Fibroblast of gingiva (primary cell): ENCODE results near the gene EID1.
"Not testable (repeated sequence)": the region's sequence is repeated elsewhere in the genome, so short reads cannot be mapped to it uniquely, and the experiment has no call there.

Source experiments
- DNase-seq: peaks from one replicate; pipeline ENCODE4 v3.0.0-alpha.2; 2011; ENCODE audit warnings: low read depth

The EID1 gene

GRCh38 chr15:48877630-48878595, at the start of gene EID1:
Gene EID1 (plus strand): TSS chr15:48878134. CDS start chr15:48878177, 43 bp downstream.
- DNase-seq, result peak; percentile 95

- no peak for DNase-seq
These were observed 49.5 kb upstream of the EID1 start for GRCh38 chr15:48828471-48828870.

GRCh38 chr15:48828906-48829305, 49.0 kb upstream of the EID1 start:
- DNase-seq, result no peak

GRCh38 chr15:48832648-48833047, 45.3 kb upstream of the EID1 start:
- no peak for DNase-seq

- DNase-seq, result no peak
These were observed 44.3 kb upstream of the EID1 start for GRCh38 chr15:48833526-48834239.

GRCh38 chr15:48834756-48835155, 43.2 kb upstream of the EID1 start:
- DNase-seq, result no peak

GRCh38 chr15:48842501-48842900, 35.4 kb upstream of the EID1 start:
- no peak for DNase-seq

GRCh38 chr15:48845123-48845522, 32.8 kb upstream of the EID1 start:
- no peak for DNase-seq

- no peak for DNase-seq
These were observed 27.3 kb upstream of the EID1 start for GRCh38 chr15:48850648-48851047.

GRCh38 chr15:48851956-48852355, 26.0 kb upstream of the EID1 start:
- no peak for DNase-seq

- not testable (repeated sequence) for DNase-seq
These were observed 23.5 kb upstream of the EID1 start for GRCh38 chr15:48854434-48854833.

- DNase-seq, result peak; percentile 64
These were observed 22.2 kb upstream of the EID1 start for GRCh38 chr15:48855501-48856440.

GRCh38 chr15:48856942-48857341, 21.0 kb upstream of the EID1 start:
- peak; percentile 78 for DNase-seq

- DNase-seq, result peak; percentile 81
These were observed 19.5 kb upstream of the EID1 start for GRCh38 chr15:48858401-48858800.

GRCh38 chr15:48859426-48859825, 18.5 kb upstream of the EID1 start:
- DNase-seq, result no peak

GRCh38 chr15:48861813-48862431, 16.0 kb upstream of the EID1 start:
- DNase-seq, result peak; percentile 76

GRCh38 chr15:48862705-48863104, 15.2 kb upstream of the EID1 start:
- DNase-seq, result no peak

- DNase-seq, result peak; percentile 31
These were observed 12.4 kb upstream of the EID1 start for GRCh38 chr15:48865370-48866079.

- DNase-seq, result peak; percentile 36
These were observed 11.8 kb upstream of the EID1 start for GRCh38 chr15:48866141-48866563.

GRCh38 chr15:48868023-48868422, 9.9 kb upstream of the EID1 start:
- DNase-seq, result no peak

GRCh38 chr15:48868536-48868935, 9.4 kb upstream of the EID1 start:
- peak; percentile 70 for DNase-seq
